ENCODE measurements around the gene TRIM65.

GRCh38 chr17:75885431-75885830 lies 11.3 kb downstream of the TRIM65 start:
- TF ChIP-seq, protein P1, sequence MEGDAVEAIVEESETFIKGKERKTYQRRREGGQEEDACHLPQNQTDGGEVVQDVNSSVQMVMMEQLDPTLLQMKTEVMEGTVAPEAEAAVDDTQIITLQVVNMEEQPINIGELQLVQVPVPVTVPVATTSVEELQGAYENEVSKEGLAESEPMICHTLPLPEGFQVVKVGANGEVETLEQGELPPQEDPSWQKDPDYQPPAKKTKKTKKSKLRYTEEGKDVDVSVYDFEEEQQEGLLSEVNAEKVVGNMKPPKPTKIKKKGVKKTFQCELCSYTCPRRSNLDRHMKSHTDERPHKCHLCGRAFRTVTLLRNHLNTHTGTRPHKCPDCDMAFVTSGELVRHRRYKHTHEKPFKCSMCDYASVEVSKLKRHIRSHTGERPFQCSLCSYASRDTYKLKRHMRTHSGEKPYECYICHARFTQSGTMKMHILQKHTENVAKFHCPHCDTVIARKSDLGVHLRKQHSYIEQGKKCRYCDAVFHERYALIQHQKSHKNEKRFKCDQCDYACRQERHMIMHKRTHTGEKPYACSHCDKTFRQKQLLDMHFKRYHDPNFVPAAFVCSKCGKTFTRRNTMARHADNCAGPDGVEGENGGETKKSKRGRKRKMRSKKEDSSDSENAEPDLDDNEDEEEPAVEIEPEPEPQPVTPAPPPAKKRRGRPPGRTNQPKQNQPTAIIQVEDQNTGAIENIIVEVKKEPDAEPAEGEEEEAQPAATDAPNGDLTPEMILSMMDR (IDR thresholded peaks at IDR 0.05; ENCODE audit: insufficient read depth, low read depth, low read length): no peak
- TF ChIP-seq EZH2 (IDR thresholded peaks at IDR 0.05; ENCODE audit: insufficient read depth, low read length): no peak

Measured in astrocyte (in vitro differentiated cells and primary cell).